22Rv1 (cell line): ENCODE measurements around the gene TGFB1.

Experiments
- CTCF ChIP-seq: fragments of 450-650 bp; IDR thresholded peaks from 2 replicates; pipeline ENCODE4 v1.5.1; 2017; ENCODE audit warnings: mild to moderate bottlenecking
- ZFX ChIP-seq: fragments of 450-650 bp; IDR thresholded peaks from 2 replicates; pipeline ENCODE4 v1.6.1; 2017; ENCODE audit warnings: antibody characterized with exemption, borderline replicate concordance

GRCh38 chr19:41353466-41354342 lies at the start of gene TGFB1:
- peak; percentile 69 for TF ChIP-seq CTCF
- no peak for TF ChIP-seq ZFX
